Measurements from ENCODE around the gene PPAT.
"Not testable (repeated sequence)": the region's sequence is repeated elsewhere in the genome, so short reads cannot be mapped to it uniquely, and the experiment has no call there.

Gene PPAT

DNA sequence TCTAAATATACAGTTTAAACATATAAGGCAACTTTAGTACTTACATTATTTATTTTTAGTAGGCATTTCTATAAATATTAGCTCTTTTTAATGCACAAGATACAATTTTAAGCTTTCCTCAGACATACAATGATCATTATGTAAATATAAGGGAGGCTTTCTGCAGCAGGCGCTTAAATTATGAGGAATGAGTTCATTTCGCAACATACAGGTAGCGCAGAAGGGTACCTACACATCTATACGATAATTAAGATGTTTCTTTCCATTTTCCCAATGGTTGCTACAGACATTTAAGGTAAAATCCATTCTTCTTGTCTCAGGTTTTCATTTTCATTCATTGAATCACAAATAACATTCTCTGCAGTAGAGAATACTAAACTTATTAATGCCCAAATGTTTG lies 49.3 kb downstream of the PPAT start:
- TF ChIP-seq, protein P1, sequence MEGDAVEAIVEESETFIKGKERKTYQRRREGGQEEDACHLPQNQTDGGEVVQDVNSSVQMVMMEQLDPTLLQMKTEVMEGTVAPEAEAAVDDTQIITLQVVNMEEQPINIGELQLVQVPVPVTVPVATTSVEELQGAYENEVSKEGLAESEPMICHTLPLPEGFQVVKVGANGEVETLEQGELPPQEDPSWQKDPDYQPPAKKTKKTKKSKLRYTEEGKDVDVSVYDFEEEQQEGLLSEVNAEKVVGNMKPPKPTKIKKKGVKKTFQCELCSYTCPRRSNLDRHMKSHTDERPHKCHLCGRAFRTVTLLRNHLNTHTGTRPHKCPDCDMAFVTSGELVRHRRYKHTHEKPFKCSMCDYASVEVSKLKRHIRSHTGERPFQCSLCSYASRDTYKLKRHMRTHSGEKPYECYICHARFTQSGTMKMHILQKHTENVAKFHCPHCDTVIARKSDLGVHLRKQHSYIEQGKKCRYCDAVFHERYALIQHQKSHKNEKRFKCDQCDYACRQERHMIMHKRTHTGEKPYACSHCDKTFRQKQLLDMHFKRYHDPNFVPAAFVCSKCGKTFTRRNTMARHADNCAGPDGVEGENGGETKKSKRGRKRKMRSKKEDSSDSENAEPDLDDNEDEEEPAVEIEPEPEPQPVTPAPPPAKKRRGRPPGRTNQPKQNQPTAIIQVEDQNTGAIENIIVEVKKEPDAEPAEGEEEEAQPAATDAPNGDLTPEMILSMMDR (conservative IDR thresholded peaks at IDR 0.05; ENCODE audit: low read depth, low read length), result no peak
- DNase-seq (ENCODE audit: low read depth), result no peak
- H3K4me3 ChIP-seq (ENCODE audit: low read length), result peak overlapping the region; percentile 36

DNA sequence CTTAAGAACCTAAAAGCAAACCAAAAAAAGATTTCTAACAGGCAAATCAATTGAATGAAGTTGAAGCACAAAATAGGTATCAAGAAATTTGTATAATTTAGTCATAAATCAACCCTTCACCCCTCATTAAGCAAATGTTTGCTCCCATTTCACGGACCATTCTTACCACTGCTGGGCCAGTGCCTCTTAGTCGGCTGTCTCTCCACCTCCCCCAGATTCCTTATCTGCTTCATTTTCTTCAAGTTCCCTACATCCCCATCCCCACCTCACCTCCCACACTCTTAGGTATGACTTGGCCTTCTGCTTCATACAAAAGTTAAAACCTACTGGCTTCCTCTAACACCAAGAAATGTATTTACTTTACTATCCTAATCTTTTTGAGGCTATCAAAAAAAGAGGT lies 60.0 kb downstream of the PPAT start:
- no peak overlapping the region for H3K4me3 ChIP-seq (ENCODE audit: low read length)
- DNase-seq (ENCODE audit: low read depth), result no peak
- TF ChIP-seq, protein P1 (conservative IDR thresholded peaks at IDR 0.05; ENCODE audit: low read depth, low read length), result no peak

DNA sequence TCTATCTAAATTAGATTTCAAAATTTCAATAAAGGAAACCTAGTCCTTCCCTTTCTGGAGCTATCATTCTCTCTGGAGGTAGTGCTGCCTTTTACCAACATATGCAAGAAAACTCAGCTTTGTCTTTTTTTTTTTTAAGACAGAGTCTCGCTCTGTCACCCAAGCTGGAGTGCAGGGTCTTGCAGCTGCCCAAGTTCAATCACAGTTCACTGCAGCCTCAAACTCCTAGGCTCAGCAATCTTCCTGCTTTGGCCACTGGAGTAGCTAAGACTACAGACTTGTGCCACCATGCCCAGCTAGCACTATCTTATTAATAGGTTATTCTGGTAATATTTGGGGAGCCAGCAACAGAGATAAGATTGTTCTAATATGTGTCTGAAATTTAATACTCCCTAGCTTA lies 60.5 kb downstream of the PPAT start:
- TF ChIP-seq, protein P1 (conservative IDR thresholded peaks at IDR 0.05; ENCODE audit: low read depth, low read length), result no peak
- DNase-seq (ENCODE audit: low read depth), result no peak
- no peak overlapping the region for H3K4me3 ChIP-seq (ENCODE audit: low read length)

DNA sequence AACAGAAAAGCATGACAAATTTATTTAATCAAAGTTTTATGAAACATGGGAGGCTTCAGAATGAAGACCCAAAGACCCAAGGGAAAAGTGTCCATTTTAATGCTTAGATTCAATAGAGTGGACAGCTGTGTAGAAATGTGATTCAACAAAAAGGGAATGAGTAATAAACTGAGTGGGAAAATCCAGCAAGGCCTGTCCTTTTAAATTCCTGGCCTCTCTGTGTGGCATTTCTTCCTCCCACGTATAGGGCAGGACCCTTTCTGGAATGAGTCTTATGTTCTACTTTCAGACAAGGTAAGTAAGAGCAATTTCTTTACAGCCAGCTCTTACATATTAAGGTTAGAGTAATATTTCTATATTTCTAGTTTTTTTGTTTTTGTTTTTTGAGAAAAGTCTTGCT lies 62.6 kb downstream of the PPAT start:
- TF ChIP-seq, protein P1 (conservative IDR thresholded peaks at IDR 0.05; ENCODE audit: low read depth, low read length), result no peak
- DNase-seq (ENCODE audit: low read depth), result no peak
- H3K4me3 ChIP-seq (ENCODE audit: low read length), result no peak overlapping the region

DNA sequence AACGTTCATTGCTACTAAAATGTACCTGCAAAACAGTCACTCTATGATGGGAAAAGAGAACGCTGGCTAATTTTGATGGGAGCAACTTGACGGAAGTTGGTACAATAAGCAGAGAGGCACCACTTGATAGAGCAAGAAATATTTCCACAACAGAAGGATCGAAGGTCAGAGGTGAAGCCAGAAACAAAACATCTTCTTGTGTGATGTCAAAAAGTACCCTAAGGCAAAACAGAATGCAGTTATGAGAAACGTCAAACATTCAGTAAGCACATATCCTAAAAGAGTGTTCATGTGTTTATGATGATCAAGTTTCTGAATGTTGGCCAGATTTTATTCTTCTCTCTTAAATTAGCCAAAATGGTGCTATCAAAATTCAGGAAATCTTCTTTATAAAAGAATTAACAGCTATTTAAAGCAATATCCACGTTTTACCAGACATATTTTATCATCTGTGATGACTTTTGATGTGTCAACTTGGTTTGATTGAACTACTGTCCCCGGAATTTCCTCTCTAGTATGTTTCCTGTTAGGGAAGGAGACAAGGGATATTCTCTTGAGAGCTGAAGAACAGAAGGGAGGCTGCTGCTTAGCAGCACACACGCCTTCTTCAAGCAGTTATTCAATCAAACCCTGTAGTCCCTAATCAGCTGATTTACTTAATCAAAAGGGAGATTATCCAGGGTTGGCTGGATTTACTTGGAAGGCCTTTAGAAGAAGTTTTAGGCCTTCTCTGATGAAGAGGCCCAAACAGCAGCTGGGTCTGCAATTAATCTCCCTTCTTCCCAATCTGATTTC lies 63.8 kb downstream of the PPAT start:
- no peak overlapping the region for H3K4me3 ChIP-seq (ENCODE audit: low read length)
- DNase-seq (ENCODE audit: low read depth), result peak; percentile 18
- TF ChIP-seq, protein P1 (conservative IDR thresholded peaks at IDR 0.05; ENCODE audit: low read depth, low read length), result no peak

DNA sequence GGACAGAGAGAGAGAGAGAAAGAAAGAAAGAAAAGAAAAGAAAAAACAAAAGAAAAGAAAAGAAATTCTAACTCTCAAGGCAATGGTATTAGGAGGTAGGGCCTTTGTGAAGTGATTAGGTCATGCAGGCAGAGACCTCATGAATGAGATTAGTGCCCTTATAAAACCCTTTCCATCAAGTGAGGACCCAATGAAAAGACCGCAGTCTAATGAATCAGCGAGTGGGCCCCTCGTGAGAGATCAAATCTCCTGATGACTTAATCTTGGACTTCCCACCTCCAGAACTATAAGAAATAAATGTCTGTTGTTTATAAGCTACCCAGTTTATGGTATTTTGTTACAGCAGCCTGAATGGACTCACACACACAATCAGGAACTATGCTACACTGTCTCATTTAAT lies 65.0 kb downstream of the PPAT start:
- peak; percentile 70 for DNase-seq (ENCODE audit: low read depth)
- no peak overlapping the region for H3K4me3 ChIP-seq (ENCODE audit: low read length)
- TF ChIP-seq, protein P1 (conservative IDR thresholded peaks at IDR 0.05; ENCODE audit: low read depth, low read length), result no peak

DNA sequence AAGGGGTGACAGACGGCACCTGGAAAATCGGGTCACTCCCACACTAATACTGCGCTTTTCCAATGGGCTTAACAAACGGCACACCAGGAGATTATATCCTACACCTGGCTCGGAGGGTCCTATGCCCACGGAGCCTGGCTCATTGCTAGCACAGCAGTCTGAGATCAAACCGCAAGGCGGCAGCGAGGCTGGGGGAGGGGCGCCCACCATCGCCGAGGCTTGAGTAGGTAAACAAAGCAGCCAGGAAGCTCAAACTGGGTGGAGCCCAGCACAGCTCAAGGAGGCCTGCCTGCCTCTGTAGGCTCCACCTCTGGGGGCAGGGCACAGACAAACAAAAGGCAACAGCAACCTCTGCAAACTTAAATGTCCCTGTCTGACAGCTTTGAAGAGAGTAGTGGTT lies 72.4 kb downstream of the PPAT start:
- DNase-seq (ENCODE audit: low read depth); H3K4me3 ChIP-seq (ENCODE audit: low read length): not testable (repeated sequence)

Data from retinal pigment epithelial cell (primary cell).